Loucy (cell line): ENCODE results near the gene TTC39B.

Experiments used
- EZH2phosphoT487 ChIP-seq: fragments of 200-600 bp; IDR thresholded peaks from 2 replicates; pipeline ENCODE4 v1.6.1; 2018; ENCODE audit warnings: antibody characterized with exemption, mild to moderate bottlenecking, moderate library complexity, borderline replicate concordance
- TF ChIP-seq, protein P1 (sequence below): fragments of 200-600 bp; sonication (generic); conservative IDR thresholded peaks from 2 replicates; pipeline ENCODE4 v1.5.1; 2014; ENCODE audit warnings: mild to moderate bottlenecking, antibody characterized with exemption, low read length

DNA sequence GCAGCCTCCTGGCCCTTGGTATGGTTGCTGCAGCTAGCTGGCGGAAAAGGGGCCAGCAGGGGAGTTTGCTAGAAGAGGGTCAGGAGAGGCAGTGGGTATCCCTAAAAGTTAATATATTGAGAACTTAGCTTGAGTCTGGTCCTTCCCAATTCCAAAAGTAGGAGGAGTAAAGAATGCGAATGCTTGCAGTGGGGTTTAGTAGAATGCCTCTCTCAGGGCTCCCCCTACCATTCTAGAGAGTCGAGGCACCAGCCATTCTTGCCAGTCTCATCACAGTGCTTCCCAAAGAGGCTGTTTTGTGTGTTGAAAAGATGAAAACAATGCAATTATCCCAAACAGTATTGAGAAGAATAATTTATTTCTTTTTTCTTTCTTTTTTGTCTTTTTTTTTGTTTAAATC lies 26.4 kb downstream of the TTC39B start:
- TF ChIP-seq EZH2phosphoT487: no peak
- TF ChIP-seq, protein P1, sequence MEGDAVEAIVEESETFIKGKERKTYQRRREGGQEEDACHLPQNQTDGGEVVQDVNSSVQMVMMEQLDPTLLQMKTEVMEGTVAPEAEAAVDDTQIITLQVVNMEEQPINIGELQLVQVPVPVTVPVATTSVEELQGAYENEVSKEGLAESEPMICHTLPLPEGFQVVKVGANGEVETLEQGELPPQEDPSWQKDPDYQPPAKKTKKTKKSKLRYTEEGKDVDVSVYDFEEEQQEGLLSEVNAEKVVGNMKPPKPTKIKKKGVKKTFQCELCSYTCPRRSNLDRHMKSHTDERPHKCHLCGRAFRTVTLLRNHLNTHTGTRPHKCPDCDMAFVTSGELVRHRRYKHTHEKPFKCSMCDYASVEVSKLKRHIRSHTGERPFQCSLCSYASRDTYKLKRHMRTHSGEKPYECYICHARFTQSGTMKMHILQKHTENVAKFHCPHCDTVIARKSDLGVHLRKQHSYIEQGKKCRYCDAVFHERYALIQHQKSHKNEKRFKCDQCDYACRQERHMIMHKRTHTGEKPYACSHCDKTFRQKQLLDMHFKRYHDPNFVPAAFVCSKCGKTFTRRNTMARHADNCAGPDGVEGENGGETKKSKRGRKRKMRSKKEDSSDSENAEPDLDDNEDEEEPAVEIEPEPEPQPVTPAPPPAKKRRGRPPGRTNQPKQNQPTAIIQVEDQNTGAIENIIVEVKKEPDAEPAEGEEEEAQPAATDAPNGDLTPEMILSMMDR: no peak
